HEK293 (cell line): ENCODE measurements around the gene STARD13.

Experiments
- BCL11A ChIP-seq: fragments of 450-650 bp; formaldehyde crosslinking; IDR thresholded peaks from 2 replicates; pipeline ENCODE4 v1.5.1; 2016; ENCODE audit warnings: low read depth, missing biosample characterization, missing genetic modification characterization
- CTCF ChIP-seq: fragments of 450-650 bp; formaldehyde crosslinking; IDR thresholded peaks from 2 replicates; pipeline ENCODE4 v1.5.1; 2016; ENCODE audit warnings: missing biosample characterization, missing genetic modification characterization
- SETDB1 ChIP-seq: IDR thresholded peaks from one replicate; pipeline ENCODE4 v1.6.1; 2017; ENCODE audit warnings: mild to moderate bottlenecking, low read length, moderate library complexity, mixed read lengths; ENCODE audit not compliant: insufficient read length
- SP3 ChIP-seq: fragments of 450-650 bp; formaldehyde crosslinking; IDR thresholded peaks from 2 replicates; pipeline ENCODE4 v1.5.1; 2016; ENCODE audit warnings: missing biosample characterization, missing genetic modification characterization
- TRIM28 ChIP-seq: IDR thresholded peaks from 2 replicates; pipeline ENCODE4 v1.6.1; 2011; ENCODE audit warnings: low read length, control low read depth, borderline replicate concordance
- ZNF24 ChIP-seq: fragments of 450-650 bp; formaldehyde crosslinking; IDR thresholded peaks from 2 replicates; pipeline ENCODE4 v1.5.1; 2016; ENCODE audit warnings: missing biosample characterization, missing genetic modification characterization
- ZNF311 ChIP-seq: fragments of 450-650 bp; formaldehyde crosslinking; IDR thresholded peaks from 2 replicates; pipeline ENCODE4 v1.5.1; 2017; ENCODE audit warnings: missing biosample characterization, missing genetic modification characterization, borderline replicate concordance
- ZNF362 ChIP-seq: fragments of 450-650 bp; formaldehyde crosslinking; IDR thresholded peaks from 2 replicates; pipeline ENCODE4 v1.5.1; 2016; ENCODE audit warnings: missing biosample characterization, missing genetic modification characterization
- ZNF530 ChIP-seq: fragments of 450-650 bp; formaldehyde crosslinking; IDR thresholded peaks from 2 replicates; pipeline ENCODE4 v1.5.1; 2016; ENCODE audit warnings: low read depth, missing biosample characterization, missing genetic modification characterization
- TF ChIP-seq, protein P1 (sequence below): fragments of 450-650 bp; formaldehyde crosslinking; IDR thresholded peaks from 2 replicates; pipeline ENCODE4 v1.5.1; 2016; ENCODE audit warnings: missing biosample characterization, missing genetic modification characterization

DNA sequence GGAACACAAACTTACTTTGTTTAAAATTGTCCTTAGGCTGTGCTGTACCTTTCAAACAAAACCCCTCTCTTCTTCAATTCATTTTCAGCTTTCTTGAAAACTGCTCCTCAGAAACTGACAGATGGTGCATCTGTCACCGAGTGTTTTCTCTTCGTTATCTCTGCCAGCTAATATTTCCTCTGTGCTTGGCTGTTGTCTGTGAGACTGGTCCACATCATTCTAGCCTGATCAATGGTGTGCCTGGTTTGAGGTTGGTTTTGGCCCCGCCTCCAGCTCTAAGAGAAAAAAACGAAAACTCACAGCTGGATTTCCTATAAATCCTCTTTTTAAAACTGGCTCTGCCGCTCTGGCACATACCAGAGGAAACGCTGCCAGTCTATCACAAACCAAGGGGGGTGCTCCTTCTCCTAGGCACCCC, 79.7 kb downstream of the STARD13 start:
- no peak for TF ChIP-seq BCL11A (tag by site-specific recombination)
- TF ChIP-seq ZNF24: no peak
- no peak for TF ChIP-seq CTCF (tag by site-specific recombination)
- TF ChIP-seq, protein P1, sequence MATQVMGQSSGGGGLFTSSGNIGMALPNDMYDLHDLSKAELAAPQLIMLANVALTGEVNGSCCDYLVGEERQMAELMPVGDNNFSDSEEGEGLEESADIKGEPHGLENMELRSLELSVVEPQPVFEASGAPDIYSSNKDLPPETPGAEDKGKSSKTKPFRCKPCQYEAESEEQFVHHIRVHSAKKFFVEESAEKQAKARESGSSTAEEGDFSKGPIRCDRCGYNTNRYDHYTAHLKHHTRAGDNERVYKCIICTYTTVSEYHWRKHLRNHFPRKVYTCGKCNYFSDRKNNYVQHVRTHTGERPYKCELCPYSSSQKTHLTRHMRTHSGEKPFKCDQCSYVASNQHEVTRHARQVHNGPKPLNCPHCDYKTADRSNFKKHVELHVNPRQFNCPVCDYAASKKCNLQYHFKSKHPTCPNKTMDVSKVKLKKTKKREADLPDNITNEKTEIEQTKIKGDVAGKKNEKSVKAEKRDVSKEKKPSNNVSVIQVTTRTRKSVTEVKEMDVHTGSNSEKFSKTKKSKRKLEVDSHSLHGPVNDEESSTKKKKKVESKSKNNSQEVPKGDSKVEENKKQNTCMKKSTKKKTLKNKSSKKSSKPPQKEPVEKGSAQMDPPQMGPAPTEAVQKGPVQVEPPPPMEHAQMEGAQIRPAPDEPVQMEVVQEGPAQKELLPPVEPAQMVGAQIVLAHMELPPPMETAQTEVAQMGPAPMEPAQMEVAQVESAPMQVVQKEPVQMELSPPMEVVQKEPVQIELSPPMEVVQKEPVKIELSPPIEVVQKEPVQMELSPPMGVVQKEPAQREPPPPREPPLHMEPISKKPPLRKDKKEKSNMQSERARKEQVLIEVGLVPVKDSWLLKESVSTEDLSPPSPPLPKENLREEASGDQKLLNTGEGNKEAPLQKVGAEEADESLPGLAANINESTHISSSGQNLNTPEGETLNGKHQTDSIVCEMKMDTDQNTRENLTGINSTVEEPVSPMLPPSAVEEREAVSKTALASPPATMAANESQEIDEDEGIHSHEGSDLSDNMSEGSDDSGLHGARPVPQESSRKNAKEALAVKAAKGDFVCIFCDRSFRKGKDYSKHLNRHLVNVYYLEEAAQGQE (tag by site-specific recombination): no peak
- TF ChIP-seq SP3 (tag by site-specific recombination): no peak
- TF ChIP-seq SETDB1: no peak
- TF ChIP-seq ZNF362 (tag by site-specific recombination): no peak
- no peak for TF ChIP-seq TRIM28
- TF ChIP-seq ZNF311: no peak
- no peak for TF ChIP-seq ZNF530 (tag by site-specific recombination)
